ENCODE results near the gene SVIL.
"Not testable (repeated sequence)": the region's sequence is repeated elsewhere in the genome, so short reads cannot be mapped to it uniquely, and the experiment has no call there.

Gene SVIL

DNA sequence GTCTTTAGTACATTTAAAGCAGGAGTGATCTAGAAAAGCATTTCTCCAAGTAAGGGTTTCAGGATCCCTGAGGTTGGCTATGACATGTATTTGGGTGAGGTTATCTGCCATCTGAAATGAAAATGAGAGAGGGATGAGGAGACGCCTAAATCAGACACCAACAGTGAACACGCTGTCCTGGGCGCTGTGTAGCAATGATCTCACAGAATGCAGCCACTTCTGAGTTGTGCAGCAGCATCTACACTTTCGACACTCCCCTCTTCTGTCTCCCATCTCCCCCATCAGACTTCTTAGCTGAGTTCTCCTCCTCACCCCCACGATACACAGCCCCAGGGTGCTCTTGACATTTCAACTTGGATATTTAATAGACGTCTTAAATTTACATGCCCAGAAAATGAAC lies 95.4 kb downstream of the SVIL start:
- DNase-seq: no peak

DNA sequence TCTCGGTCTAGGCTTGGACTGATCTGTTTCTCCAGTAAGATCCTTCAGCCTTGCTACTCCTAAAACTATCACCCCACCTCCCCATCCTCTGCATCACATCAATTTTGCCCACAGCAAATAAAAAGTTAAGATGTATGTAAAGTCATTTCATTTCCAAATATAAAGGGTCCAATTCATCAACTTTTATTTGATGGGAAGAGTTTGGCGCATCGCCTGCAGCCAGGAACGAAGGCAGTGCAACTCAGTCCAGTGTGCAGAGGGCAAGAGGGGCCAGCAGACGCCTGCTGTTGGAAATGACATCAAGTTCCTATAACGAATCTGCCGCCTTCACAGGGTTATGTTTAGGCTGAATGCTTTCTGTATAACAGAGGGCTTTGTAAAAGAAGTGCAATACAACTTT lies 97.0 kb downstream of the SVIL start:
- DNase-seq: no peak

DNA sequence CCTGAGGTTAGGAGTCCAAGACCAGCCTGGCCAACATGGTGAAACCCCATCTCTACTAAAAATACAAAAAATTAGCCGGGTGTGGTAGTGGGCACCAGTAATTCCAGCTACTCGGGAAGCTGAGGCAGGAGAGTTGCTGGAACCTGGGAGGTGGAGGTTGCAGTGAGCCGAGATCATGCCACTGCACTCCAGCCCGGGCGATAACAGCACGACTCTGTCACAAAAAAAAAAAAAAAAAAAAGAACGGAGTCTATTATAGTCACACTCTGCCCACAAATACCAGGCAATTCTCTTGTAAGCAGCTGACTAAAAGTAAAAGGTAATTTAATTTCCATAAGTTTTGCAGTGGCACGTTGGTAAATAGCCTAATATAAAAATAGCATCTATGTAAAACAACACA lies 98.1 kb downstream of the SVIL start:
- DNase-seq: not testable (repeated sequence)

DNA sequence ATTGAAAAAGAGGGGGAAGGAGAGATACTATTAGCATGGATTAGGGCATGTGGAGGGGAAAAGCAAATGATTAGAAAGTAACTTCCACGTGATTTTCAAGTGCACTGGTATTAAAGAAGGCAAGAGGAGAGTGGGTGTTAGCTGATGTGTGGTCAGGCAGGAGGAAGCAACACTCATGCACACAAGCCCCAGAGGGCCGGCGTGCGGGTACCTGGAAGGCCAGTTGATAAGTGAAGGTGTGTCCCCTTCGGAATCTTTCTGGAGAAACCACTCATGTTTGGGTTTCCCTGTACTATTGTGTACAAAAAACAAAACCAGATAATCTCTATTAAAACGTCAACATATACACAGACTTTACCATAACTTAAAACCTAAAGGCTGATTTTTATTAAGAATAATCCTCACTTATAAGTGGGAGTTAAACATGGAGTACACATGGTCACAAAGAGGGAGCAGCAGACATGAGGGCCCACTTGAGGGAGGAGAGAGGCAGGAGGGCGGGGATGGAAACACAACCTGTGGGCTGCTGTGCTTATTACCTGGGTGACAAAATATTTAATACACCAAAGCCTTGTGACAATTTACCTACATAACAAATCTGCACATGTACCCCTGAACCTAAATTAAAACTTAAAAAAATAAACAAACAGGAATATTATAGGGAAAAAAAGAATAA lies 98.9 kb downstream of the SVIL start:
- DNase-seq: no peak

DNA sequence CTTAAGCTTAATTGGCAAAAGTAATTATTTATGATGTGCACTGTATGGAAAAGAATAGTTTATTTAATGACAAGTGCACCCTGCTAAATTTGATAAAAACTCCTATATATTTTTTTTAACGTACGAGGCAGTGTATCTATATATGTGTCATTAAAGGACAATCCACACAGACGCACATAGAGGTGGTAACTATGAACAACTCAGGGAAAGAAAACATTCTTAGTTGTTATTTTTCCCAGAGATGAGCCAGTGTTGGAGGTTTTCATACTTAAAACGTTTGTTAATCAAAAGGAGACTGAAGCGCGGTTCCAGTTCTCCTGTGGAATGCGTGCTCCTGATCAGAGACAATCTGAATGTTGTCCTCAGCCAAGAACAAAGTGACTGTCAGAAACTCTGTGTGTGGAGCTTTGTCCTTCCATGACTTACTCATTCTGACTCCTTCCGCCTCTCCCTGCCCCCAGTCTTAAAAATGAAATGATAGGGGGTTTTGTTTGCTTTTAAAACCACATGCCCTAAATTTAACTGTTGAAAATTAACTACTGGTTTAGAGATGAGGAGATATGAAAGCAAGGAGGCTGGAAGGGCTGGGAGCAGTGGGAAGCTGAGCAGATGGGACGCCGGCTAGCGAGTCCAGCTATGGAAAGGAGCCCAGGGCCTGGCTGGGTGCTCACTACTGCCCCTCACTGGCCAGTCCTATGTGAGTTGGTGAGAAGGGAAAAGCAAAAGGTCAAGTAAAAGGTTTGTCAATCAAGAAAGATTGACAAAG lies 99.6 kb downstream of the SVIL start:
- no peak for DNase-seq

DNA sequence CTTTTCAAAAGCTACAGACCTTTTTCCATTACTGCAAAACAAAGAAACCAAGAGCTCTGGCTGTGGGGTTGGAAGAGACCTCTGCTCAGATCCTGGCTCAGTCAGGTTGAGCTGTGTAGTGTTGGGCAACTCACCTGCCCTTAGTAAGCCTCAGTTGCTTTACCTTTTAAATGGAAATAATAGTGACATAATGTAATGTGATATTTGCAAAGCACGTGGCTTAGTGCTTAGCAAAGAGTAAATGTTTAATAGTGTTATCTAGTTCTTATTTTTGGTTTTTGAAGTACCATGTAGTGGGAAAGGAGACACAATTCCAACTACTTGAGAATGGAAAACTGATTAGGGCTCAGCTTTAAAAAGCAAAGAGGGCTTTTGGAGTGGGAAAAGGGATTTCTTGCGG lies 100.2 kb downstream of the SVIL start:
- no peak for DNase-seq

DNA sequence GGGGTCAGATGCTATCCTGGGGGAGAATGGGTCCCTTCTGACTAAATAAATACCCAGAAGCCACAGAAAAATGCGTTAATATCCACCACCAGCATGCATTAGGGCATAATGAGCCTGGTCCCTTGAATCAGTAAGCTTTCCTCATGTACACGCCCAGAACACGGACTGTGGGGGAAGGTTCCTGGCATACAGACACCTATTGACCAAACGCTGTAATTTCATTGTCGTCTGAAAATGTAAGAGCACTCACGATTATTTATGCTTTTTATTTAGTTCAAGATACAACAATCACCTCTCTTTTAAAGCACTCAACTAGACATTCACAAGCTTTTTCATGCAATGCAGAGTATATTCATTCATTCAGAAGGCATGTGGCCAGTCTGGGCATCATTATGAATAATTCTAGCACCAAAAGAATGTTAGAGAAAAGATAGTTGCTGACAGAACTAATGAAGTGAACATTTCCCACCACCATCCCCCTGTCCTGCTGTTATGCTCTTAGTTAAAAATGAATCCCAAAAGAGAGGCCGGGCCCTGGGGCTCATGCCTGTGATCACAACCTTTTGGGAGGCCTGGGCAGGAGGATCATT lies 101.0 kb downstream of the SVIL start:
- DNase-seq: no peak

DNA sequence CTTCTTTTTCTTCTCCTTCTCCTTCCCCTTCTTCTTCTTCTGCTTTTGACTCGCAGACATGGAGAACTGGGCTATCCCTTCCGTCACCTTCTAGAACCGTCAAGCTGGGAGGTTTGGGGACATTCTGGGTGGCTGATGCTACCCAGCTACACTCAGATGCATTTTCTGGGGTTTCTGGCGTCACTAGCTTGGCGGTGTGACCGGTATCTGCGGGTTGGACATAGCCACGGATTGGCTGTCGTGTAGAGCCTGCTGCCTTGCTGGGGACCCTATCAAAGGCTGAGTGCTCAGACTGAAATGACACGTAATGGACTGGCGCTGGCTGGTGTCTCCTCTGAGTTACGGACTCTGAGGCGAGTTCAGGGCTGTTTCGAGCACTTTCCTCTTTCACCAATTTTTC lies 101.7 kb downstream of the SVIL start:
- DNase-seq: no peak

DNA sequence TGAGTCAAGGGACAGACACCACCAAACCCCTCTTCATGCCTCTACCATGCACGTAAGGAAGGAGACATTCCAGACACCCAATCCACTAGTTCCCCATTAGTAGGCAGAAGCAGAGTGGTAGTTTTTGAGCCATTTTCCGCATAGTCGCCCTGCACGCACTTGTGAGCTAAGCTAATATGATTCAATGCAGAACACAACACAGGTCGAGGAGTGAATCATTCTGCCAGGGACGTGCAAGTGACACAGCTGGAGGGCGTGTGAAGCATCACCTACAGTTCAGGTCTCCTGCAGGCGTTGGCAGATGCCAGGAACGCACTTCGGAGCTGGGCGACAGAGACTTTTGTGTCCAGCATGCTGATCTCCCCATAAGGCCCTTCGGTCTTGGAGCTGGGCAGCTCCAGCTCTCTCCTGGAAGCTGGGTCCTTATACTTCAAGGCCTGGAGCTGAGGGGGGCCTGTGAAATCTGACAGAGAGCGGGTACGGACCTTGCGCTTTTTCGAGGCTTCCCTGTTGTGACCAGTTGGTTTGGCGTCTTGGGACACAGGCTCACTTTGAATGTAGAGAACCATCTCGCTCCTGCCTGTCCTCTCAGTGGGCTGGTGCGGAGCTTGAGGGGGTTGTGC lies 102.4 kb downstream of the SVIL start:
- no peak for DNase-seq

DNA sequence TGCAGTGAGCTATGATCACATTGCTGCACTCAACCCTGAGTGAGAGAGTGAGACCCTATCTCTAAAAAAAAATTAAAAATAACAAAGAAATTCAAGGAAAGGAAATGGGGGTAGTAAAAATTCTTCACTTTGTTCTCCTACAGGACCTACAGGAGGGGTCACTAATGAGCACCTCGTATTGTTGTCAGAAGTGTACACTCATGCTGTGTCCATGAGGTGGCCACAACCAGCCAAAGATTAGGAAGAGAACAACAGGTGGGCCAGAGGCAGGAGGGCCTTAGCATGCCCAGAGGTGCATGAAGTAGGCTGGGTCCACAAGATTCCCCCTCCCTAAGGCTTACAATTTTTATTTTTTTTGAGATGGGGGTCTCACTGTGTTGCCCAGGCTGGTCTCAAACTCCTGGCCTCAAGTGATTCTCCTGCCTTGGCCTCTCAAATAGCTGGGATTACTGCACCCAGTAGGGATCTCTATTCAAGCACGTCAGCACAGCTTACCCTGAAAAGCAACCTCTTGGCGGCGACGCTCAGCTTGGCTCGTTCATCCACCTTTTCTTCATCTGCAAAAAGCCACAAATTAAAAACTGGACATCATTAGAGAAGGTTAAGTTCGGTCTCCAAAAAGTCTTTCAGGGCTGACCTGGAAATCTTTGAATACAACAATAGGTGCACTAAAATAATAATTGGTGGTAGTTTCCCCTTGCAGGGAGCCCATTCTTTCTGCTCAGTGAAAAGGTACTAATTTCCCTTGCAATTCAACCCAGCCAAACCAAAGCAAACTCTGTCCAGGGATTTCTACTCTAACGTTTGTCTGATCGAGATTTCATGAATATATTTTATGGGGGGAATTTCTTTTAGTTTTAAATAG lies 104.4 kb downstream of the SVIL start:
- DNase-seq: no peak

DNA sequence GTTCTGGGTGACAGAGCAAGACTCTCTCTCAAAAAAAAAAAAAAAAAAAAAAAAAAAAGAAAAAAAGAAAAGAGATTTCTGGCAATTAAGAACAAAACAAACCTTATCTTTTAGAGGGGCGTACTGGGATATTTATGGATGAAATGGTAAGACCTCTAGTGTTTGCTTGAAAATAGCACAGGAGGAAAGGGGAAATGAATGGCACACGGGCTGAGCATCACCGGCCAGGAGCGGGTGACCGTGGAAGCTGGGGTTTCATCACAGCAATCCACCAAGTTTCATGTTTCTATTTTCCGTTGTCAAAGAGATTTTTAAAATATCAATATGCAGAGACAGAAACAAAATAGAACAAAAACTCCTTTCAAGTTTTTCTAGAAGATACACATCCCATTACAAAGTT lies 105.6 kb downstream of the SVIL start:
- DNase-seq: no peak

DNA sequence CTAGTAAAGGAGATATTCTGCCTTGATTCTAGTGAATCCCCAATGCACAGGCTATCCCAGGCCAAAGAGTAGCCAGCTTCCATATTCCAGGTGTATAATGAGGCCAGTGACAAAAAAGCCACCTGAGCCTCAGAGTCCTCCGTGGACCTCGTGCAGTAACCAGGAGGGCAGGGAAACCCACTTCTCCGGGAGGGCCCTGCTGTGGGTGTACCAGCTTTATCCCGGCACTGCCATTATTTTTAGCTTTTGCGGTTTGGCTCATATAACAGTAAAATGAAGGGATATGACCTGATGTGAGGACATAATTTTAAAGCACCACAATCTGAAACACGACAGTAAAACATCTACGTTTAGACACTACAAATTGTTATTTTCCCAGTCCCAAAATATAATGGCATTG lies 109.0 kb downstream of the SVIL start:
- DNase-seq: no peak

DNA sequence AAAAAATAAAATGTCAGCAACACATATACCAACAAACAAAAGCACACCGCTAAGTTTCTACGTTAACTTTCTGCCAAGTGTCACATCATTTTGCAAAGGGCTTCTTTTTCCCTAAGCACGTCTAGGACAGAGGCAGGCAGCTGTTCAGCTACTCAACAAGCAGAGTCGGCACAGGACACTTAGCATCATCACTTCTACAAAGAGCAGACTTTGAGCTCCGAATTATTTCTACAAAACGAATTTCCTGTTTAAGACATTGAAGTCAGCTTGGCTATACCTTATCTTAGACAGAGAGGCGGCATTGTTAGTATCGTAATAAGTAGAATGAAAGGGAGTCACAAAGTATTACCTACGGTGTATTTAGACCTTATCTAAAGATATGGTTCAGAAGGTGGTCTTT lies 110.1 kb downstream of the SVIL start:
- no peak for DNase-seq

DNA sequence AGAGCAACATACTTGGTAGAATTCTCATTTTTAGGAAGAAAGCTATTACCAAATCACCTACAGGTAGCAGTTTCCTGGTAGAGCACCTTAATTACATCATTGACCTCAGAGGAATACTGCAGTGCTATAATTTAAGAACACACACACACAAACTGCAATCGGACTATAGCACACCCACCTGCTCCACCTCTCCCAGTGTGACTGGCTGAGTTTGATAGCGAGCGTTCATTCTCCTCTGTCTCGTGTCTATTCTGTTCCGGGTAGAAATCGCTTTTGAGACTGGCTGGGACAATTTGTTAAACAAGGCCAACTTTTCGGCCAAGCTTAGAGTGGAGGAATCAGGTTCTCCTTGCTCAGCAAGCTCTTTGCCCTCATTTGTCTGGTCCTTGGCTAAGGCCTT lies 110.5 kb downstream of the SVIL start:
- no peak for DNase-seq

DNA sequence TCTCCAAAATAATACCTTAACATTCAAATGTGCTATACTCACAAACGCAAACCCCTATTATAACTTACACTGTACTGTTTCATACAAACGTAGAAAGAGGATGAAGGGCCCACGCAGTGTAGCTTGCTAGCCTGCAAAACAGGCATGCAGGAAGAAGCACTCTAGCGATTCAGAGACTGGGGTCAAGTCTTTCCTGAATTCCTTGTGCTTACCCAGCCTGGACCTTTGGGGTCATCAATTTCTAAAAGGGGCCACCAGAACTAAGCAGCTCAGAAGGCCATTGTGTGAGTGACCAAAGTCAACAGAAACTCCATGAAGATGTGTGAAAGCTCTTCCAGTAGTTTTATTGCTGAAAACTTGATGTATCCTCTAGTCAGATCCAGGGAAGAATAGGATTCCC lies 111.9 kb downstream of the SVIL start:
- no peak for DNase-seq

DNA sequence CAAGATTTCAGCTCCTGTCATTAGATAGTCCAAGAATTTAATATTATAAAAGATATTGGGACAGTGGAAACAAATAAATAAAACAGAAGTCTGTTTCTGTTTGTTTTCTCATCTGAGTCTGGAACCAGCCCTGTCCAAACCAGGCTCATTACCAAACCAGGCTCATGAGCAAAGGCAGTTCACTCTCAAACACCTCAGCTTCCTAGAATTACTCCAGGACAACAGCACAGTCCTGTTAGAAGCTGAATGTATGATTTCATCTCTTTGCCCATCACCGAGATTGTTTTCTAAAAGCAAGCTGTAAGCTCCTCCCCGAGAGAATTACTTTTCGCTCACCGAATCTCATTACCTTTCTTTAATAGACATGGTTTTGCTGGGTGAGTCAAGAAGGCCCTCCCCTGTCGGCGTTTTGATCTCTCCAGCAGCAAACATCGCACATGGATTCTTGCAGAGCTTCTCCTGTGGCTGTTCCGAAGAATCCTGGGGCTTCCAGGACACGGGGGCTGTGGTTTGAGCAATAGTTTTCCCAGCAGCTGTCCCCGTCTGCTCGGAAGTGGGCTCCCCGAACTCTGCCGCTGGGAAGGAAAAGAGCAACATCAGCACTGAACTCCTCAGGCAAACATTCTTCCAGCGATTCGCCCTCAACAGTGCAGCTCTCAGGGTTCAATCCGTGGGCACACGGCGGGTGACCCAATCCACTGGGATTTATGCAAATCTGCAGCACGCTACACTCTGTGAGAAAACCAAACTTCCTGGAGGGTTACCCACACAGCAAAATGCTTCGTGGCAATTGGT lies 112.5 kb downstream of the SVIL start:
- no peak for DNase-seq

DNA sequence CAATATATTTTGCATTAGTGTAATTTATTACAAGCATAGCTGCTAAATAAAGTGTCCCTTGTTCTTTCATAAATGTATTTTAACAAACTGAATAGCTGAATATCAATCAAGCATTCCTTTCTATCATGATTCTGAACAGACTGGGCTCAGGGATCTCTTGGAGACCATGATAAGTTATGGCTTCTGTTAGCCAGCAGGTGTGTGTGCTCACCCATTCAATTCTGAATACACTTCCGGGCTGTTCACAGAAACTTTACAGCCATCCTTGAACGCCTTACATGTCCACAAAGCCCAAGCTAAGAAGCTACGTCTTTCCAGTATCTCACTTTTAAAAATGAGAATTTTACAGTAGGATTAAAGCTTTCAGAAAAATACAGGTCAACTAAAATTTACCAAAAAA lies 115.1 kb downstream of the SVIL start:
- no peak for DNase-seq

DNA sequence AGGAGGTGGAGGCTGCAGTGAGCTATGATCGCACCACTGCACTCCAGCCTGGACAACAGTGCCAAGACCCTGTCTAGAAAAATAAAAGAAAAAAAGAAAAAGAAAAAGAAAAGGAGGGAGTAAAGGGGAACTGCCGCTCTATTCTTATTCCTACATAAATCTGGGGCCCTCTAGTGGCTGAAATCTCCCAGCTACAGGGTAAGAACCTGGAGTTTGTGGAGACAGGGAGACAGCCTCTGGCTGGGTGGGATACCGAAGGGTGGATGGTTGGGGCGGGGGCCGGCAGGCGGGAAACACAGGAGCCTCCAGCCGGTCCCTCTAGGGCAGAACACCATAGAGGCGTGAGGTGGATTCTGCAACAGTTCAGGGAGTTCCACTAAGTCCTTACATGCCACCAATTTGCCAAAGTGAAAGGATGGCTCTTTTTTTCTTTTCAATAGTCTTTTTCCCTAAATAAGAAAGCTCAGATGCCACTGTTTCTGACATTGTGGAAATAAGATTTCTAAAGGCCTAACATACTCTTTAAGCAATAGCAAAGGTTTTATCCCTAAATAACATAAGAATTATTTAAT lies 117.3 kb downstream of the SVIL start:
- no peak for DNase-seq

DNA sequence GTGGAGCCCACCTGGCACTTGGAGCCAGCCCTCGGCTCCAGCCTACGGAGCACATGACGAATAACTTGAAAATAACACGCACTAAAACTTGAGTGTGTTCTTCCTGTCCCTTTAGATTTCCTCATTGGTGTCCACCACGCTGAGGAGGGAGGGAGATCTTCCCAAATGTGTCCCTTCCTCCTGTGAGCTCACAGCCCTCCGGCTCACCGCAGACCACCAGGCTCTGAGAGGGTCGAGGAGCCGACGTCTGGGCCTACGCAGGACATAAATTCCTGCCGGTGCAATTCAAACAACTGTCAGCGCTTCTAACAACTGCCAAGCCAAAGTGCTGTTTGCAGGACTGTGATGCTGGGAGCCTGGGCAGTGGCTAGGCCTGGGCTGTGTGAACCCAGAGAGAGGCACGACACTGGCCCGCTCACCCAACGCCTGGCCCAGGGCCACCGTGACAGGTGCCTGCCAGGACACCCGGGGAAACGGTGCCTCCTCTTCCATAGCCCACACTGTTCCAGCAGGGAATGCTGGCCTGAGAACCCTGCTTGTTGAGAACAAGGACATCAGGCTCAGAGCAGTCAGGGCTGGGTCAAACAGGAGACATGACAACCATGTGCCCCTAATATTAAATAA lies 118.3 kb downstream of the SVIL start:
- DNase-seq: not testable (repeated sequence)

DNA sequence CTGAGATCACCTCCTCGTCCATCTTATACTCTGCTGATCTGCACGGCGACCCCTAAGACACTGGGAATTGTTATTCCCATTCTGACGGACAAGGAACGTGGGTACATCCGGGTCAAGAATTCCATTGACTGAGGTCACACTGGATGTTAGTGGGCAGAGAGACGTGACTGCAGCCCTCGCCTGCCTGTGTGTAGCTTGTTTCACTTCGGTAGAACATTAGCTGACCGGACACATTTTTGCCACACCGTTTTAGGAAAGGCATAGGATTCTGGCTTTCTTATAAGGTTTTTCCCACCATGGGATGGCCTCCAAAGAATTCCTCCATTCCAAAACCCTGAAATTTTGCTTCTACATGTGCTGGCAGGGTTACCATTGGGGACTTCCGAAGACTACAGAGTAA lies 118.9 kb downstream of the SVIL start:
- DNase-seq: not testable (repeated sequence)

DNA sequence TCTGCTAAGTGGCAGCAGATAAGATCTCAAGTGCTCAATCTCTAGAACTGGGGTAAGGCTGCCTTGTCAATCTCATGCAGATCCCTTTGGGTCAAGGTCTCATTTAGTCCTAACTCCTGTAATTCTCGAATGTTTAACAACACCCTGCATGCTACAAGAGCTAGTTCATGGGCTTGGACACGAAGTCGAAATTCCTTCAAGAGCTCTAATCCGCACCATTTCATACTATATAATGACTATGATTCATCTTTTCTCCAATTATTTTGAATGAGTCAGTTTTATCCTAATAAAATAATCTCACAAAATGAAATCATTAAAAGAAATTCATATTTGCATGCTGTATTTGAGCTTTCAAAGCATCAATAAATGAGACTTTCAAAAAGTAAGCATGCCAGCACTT lies 119.7 kb downstream of the SVIL start:
- not testable (repeated sequence) for DNase-seq

Data from activated effector memory CD4-positive, alpha-beta T cell treated with Interleukin-2 at 50 U/mL for 16 hours (primary cell).